GM21526 (cell line): ENCODE results near the gene GFRA1.

ENCODE experiments used
- ATAC-seq: cut with Tn5 transposase; IDR thresholded peaks from one replicate; pipeline ENCODE4 v1.9.1; 2021; ENCODE audit warnings: moderate library complexity; ENCODE audit not compliant: unreplicated experiment, low FRiP score

Gene GFRA1

DNA sequence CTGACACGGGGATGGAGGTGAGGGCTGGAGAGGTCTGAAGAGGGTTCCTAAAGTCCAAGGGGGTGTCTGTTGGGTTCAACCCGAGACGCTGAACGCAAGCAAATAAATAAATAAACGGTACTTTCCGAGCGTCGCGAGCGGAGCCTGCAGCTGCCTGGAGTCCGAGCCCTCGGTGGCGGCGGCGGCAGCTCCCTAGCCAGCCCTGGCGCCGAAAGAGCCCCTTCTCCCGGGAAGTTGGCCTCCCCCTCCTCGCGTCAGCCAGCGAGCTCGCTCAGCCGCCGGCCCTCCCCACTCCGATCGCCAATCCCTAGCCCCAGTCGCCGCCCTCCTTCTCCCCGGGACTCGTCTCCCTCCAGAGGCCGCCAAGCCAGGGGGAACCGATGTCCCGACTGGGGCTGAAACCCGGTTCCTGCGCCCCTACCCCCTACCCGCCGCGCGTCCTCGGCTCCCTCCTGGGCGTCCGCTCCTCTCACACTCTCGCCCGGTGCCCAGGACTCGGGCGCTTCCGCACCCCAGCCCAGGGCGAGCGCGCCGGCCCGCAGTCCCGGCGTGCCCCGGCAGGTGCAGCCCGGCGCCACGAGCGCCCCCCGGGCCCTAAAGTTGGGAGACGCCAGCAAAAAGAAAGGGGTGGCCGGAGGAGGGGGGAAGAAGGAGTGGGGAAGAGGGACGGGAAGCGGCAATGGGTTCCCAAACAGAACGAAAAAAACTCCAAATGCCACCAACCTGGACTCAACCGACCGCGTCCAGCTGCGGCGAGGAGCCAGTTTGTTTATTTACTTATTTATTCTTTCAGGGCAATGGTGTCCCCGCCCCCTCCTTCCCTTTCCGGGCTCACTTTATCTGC is at the start of gene GFRA1:
GFRA1 (minus strand) TSS at position 767 of the 844 bp plus-strand sequence. CDS start 1,177 bp downstream, outside the sequence.
- no peak for ATAC-seq

DNA sequence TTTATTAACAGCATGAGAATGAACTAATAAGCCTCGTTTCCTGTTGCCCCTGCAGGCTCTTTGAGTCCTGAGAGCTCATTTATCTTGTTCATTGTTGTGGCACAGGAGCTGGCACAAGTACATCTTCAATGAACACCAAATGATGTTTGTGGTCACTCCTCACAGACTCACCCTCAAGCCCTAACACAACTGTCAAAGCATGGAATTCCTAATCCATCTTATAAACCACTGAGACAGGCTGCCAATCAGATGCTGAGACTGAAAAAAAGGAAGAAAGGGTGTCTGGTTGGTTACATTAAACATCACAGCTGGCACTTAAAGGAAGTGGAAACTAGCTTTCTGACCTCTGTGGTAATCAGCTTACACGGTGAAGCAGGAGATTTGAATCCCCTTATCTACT is 43.5 kb upstream of the GFRA1 start:
- ATAC-seq, result no peak

- no peak for ATAC-seq
Observed at GRCh38 chr10:116312548-116312947, 39.5 kb upstream of the GFRA1 start.

DNA sequence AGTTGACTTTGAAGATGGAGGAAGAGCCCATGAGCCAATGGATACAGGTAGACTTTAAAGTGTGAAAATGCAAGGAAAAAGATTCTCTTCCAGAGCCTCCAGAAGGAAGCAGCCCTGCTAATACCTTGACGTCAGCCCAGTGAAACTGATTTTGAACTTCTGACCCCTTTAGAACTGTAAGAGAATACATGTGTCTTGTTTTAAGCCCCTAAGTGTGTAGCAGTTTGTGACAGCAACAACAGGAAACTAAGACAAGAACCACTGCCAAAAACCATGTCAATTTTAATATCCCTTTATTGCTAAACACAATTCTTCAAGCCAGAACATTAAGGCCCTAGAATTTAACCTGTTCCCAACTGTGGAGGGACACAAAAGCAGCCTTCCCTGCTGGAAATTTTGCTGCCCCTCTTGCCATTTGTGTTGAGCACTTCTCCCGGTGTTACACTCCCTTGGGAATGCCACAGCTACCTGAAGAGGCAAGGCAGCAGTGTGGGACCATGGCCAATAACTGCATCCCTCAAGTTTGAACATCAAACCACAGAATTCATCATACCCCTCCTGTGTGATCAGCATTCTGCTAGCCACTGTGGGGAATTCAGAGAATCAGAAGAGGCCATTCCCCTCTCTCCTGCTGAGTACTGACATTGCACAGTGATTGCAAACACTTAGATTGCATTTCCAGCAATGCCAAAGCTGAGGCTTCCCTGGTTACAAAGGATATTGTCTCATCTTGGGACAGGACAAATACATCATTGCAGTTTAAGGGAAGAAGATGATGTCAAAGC is 38.9 kb upstream of the GFRA1 start:
- no peak for ATAC-seq

DNA sequence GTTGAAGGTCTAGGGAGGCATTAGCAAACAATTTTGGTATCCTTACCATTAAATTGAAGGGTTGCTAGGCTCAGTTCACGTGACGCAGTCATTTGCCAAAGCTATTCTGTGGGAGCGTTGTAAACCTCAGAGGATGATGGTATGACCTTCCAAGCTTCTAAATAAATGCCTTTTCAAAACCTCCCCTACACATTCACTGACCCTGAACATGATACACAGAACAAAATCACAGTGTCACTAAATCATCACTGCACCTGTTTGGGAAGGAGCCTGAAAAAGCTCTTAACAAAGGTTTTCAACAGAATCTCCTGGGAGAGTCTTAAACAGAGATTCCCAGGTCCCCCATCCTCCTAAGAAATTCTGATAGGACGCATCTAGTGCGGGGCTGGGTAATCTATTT is 38.0 kb upstream of the GFRA1 start:
- ATAC-seq, result no peak

GRCh38 chr10:116307455-116307854 is 34.4 kb upstream of the GFRA1 start:
- ATAC-seq, result no peak

- ATAC-seq, result no peak
Observed at GRCh38 chr10:116306847-116307246, 33.8 kb upstream of the GFRA1 start.

GRCh38 chr10:116304923-116305322 is 31.9 kb upstream of the GFRA1 start:
- no peak for ATAC-seq

- ATAC-seq, result no peak
Observed at GRCh38 chr10:116300542-116300941, 27.5 kb upstream of the GFRA1 start.

GRCh38 chr10:116298586-116298985 is 25.6 kb upstream of the GFRA1 start:
- ATAC-seq, result no peak

- no peak for ATAC-seq
Observed at GRCh38 chr10:116296291-116296721, 23.3 kb upstream of the GFRA1 start.

DNA sequence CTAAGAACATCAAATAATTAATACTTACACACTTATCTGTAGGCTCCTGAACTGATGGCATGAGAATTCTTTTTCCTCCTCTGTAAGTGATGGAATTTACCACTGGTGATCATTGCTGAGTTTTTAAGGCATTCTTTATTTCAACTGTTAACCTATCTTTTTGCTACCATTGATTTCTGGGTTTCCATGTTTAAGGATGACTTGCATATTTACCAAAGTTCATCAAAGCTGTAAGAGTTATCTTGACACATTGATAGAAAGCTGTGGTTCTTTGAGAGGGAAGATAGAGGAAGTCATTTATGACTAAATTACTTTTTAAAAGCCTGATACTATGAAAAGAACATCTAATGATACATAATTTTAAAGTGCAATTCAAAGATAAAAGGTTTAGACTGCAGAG is 19.5 kb upstream of the GFRA1 start:
- no peak for ATAC-seq

GRCh38 chr10:116289652-116290051 is 16.6 kb upstream of the GFRA1 start:
- no peak for ATAC-seq

GRCh38 chr10:116287906-116288501 is 15.0 kb upstream of the GFRA1 start:
- no peak for ATAC-seq

GRCh38 chr10:116286626-116287200 is 13.7 kb upstream of the GFRA1 start:
- no peak for ATAC-seq

DNA sequence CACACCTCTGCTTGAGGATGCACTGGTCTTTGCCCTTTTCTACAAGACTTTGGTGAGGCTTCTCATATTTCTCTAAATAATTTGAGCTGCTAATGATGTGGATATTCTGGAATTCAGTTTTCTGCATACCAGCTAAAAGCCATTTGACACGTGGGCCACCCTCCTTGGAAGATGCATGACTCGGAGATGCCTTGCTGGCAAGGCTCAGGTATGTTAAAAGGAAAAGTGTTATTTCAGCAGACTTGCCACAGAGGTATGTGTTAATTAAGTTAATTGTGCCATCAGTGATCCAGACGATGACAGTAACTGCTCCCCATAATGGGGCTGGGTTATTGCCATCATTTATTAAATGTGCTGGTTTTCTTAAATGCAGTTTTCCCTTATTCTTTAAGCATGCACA is 8.8 kb upstream of the GFRA1 start:
- ATAC-seq, result no peak

GRCh38 chr10:116278846-116279245 is 5.8 kb upstream of the GFRA1 start:
- no peak for ATAC-seq

GRCh38 chr10:116276981-116277380 is 4.0 kb upstream of the GFRA1 start:
- no peak for ATAC-seq

DNA sequence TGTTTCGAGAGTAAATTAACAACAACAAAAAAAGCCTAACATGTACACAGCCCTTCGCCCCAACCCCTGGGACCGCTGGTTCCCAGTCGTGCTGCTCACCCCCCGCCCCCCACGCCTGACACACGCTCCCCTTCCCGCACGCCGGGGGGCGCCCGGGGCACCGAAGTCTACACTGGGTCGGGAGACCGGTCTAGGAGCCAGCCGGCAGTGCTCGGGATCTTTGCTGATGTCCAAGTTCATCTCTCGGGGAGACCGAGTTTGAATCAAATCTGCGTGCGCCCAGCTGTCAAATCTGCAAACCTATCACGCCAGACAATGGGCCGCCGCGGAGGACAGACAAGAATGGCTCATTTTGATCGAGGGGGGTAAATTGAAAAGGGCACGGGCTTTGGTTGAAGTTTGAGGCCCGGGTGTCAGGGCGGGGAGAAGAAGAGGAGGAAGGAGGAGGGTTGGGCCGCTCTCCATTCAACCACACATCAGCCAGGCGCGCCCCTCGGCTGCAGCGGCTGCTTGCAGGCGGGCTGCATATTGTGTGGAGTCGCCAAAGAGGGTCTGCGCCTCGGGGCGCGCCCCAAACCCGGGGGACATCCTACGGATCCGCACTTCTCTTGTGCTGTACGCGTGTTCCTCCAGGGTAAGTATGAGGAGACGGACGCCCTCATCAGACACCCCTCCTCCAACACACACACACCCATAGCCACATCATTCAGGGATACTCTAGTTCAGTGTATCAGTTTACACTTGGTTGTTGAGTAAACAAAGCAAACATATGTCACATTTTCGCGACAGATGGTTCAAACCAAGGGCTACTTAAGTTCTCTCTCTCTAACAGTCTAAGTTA is 1.3 kb upstream of the GFRA1 start:
- no peak for ATAC-seq
